Activated CD8-positive, alpha-beta memory T cell treated with anti-CD3 and anti-CD28 coated beads, Interleukin-2, amount 50 U/mL, for 48 hours (primary cell): Measurements from ENCODE around the gene PRDM2.

Source experiments
- DNase-seq: peaks from one replicate; pipeline ENCODE4 v3.0.0-alpha.2; 2020

Gene PRDM2

GRCh38 chr1:13865851-13866250, 165.9 kb downstream of the PRDM2 start:
- DNase-seq = no peak

- no peak for DNase-seq
Observed at GRCh38 chr1:13867603-13868002, 167.6 kb downstream of the PRDM2 start.

GRCh38 chr1:13869172-13869797, 169.3 kb downstream of the PRDM2 start:
- no peak for DNase-seq

GRCh38 chr1:13871413-13871812, 171.4 kb downstream of the PRDM2 start:
- no peak for DNase-seq

GRCh38 chr1:13871886-13872285, 171.9 kb downstream of the PRDM2 start:
- no peak for DNase-seq

GRCh38 chr1:13873032-13873431, 173.0 kb downstream of the PRDM2 start:
- DNase-seq = no peak
